Vagina (tissue), 2 donors: ENCODE data around the gene NKX1-2. TPM values are rescaled to one million over a fixed set of nuclear protein-coding genes. Genes with fewer than 3 reads are reported as not detected.
A peak's percentile ranks its signal among the peaks of the same experiment; 100 is the strongest.

Source experiments
- DNase-seq, 2 donors: peaks; one replicate each; pipeline ENCODE4 v3.0.0-alpha.2; 2017; ENCODE audit errors: extremely low spot score in 2 of 2
- H3K27ac ChIP-seq: fragments of 200-600 bp; sonication (generic); one replicate; pipeline ENCODE4 v1.5.1; 2019
- H3K27me3 ChIP-seq: fragments of 200-600 bp; sonication (generic); one replicate; pipeline ENCODE4 v1.5.1; 2019
- H3K36me3 ChIP-seq, 2 donors: fragments of 200-600 bp; sonication (generic); one replicate each; pipeline ENCODE4 v1.5.1; 2017 to 2019
- H3K4me1 ChIP-seq: fragments of 200-600 bp; sonication (generic); one replicate; pipeline ENCODE4 v1.5.1; 2019
- H3K4me3 ChIP-seq, 2 donors: fragments of 200-600 bp; sonication (generic); 1 replicate in 1 of 2; 2 replicates in 1 of 2; pipeline ENCODE4 v1.5.1; 2016 to 2019
- H3K9me3 ChIP-seq: fragments of 200-600 bp; sonication (generic); one replicate; pipeline ENCODE4 v1.5.1; 2019
- CTCF ChIP-seq, 3 experiments: fragments of 450-650 bp in 2 of 3; fragments of 200-600 bp in 1 of 3; sonication (generic) in 1 of 3; IDR thresholded peaks; one replicate each; pipeline ENCODE4 v1.5.1; 2017 to 2019; ENCODE audit warnings: antibody characterized with exemption in 3 of 3, mild to moderate bottlenecking in 2 of 3, moderate library complexity in 2 of 3
- POLR2A ChIP-seq, 2 donors: fragments of 450-650 bp; IDR thresholded peaks; one replicate each; pipeline ENCODE4 v1.6.1; 2017; ENCODE audit warnings: antibody characterized with exemption in 2 of 2, mild to moderate bottlenecking in 2 of 2, moderate library complexity in 2 of 2
- POLR2AphosphoS5 ChIP-seq, 2 donors: sonication (generic); formaldehyde crosslinking; IDR thresholded peaks; one replicate each; pipeline ENCODE4 v1.9.0; 2017; ENCODE audit warnings: antibody characterized with exemption in 2 of 2, mild to moderate bottlenecking in 2 of 2, low read depth in 1 of 2; ENCODE audit not compliant: insufficient read depth in 1 of 2
- intact Hi-C: fragments of 100-400 bp; cut with DNase I; formaldehyde crosslinking; loops from one replicate; pipeline ENCODE4 v1.15.1; 2023
- total RNA-seq: library from RNA; depleted of rRNA; stranded (reverse); fragments of >200 nt; gene quantifications from one replicate; pipeline ENCODE4 v1.2.3, GENCODE V29; 2016

NKX1-2 gene
- total RNA-seq, 1 donor from 2014 or later: 0.98 TPM

- TF ChIP-seq POLR2A (IDR thresholded peaks at IDR 0.05) (no peak), POLR2AphosphoS5 (IDR thresholded peaks at IDR 0.05; ENCODE audit: insufficient read depth in 1 of 2, low read depth in 1 of 2) (no peak), CTCF (IDR thresholded peaks at IDR 0.05) (no peak)
- Histone ChIP-seq H3K4me1 (peaks cover 5% of the 10 kb centered on the region), H3K9me3 (no peaks in the 10 kb centered on the region), H3K27me3 (no peaks in the 10 kb centered on the region), H3K36me3 (peaks cover 0 to 6% of the 10 kb centered on the region in 2 donors), H3K4me3 (no peak overlapping the region), H3K27ac (no peak overlapping the region)
- intact Hi-C loops: no loop called here
- no peak for DNase-seq
These were observed 46.3 kb upstream of the NKX1-2 start for GRCh38 chr10:124496150-124496549.

- no peak overlapping the region for H3K4me3 ChIP-seq
- H3K27me3 ChIP-seq: no peaks in the 10 kb centered on the region
- intact Hi-C loops: no loop called here
- no peak overlapping the region for H3K27ac ChIP-seq
- H3K4me1 ChIP-seq: peaks cover 5% of the 10 kb centered on the region
- TF ChIP-seq POLR2A (IDR thresholded peaks at IDR 0.05): no peak
- no peak for TF ChIP-seq POLR2AphosphoS5 (IDR thresholded peaks at IDR 0.05; ENCODE audit: insufficient read depth in 1 of 2, low read depth in 1 of 2)
- TF ChIP-seq CTCF (IDR thresholded peaks at IDR 0.05): no peak
- H3K36me3 ChIP-seq: peaks cover 0 to 1% of the 10 kb centered on the region in 2 donors
- H3K9me3 ChIP-seq: no peaks in the 10 kb centered on the region
- no peak for DNase-seq
These were observed 45.9 kb upstream of the NKX1-2 start for GRCh38 chr10:124495725-124496124.

GRCh38 chr10:124495162-124495561, 45.3 kb upstream of the NKX1-2 start:
- H3K36me3 ChIP-seq: no peaks in the 10 kb centered on the region
- H3K4me3 ChIP-seq: no peak overlapping the region
- TF ChIP-seq POLR2AphosphoS5 (IDR thresholded peaks at IDR 0.05; ENCODE audit: insufficient read depth in 1 of 2, low read depth in 1 of 2): peak in 1 of 2 donors; percentile 25
- TF ChIP-seq CTCF (IDR thresholded peaks at IDR 0.05): no peak
- TF ChIP-seq POLR2A (IDR thresholded peaks at IDR 0.05): no peak
- intact Hi-C loops: no loop called here
- DNase-seq: no peak
- no peak overlapping the region for H3K27ac ChIP-seq
- no peaks in the 10 kb centered on the region for H3K9me3 ChIP-seq
- H3K4me1 ChIP-seq: peaks cover 5% of the 10 kb centered on the region
- no peaks in the 10 kb centered on the region for H3K27me3 ChIP-seq

GRCh38 chr10:124494046-124494807, 44.4 kb upstream of the NKX1-2 start:
- TF ChIP-seq CTCF (IDR thresholded peaks at IDR 0.05) (no peak), POLR2AphosphoS5 (IDR thresholded peaks at IDR 0.05; ENCODE audit: insufficient read depth in 1 of 2, low read depth in 1 of 2) (no peak), POLR2A (IDR thresholded peaks at IDR 0.05) (no peak)
- Histone ChIP-seq H3K27me3 (no peaks in the 10 kb centered on the region), H3K9me3 (no peaks in the 10 kb centered on the region), H3K27ac (no peak overlapping the region), H3K4me1 (peaks cover 5% of the 10 kb centered on the region), H3K36me3 (no peaks in the 10 kb centered on the region), H3K4me3 (no peak overlapping the region)
- DNase-seq: no peak
- intact Hi-C loops: no loop called here

- Histone ChIP-seq H3K27ac (no peak overlapping the region), H3K4me3 (no peak overlapping the region), H3K36me3 (no peaks in the 10 kb centered on the region), H3K4me1 (peaks cover 5% of the 10 kb centered on the region), H3K9me3 (no peaks in the 10 kb centered on the region), H3K27me3 (no peaks in the 10 kb centered on the region)
- intact Hi-C loops: no loop called here
- no peak for DNase-seq
- no peak for TF ChIP-seq POLR2A (IDR thresholded peaks at IDR 0.05)
- no peak for TF ChIP-seq CTCF (IDR thresholded peaks at IDR 0.05)
- no peak for TF ChIP-seq POLR2AphosphoS5 (IDR thresholded peaks at IDR 0.05; ENCODE audit: insufficient read depth in 1 of 2, low read depth in 1 of 2)
These were observed 43.5 kb upstream of the NKX1-2 start for GRCh38 chr10:124493214-124493882.
